Thyroid gland (tissue), 4 donors: Measurements from ENCODE around the gene GREB1L. TPM values are rescaled to one million over a fixed set of nuclear protein-coding genes. Genes with fewer than 3 reads are reported as not detected.

Experiments used
- DNase-seq, 2 donors: peaks; one replicate each; pipeline ENCODE4 v3.0.0-alpha.2; 2019
- H3K27ac ChIP-seq, 3 donors: fragments of 200-600 bp; sonication (generic); 1 replicate in 2 of 3; 2 replicates in 1 of 3; pipeline ENCODE4 v1.5.1; 2016 to 2019; ENCODE audit warnings: mild to moderate bottlenecking in 1 of 3, moderate library complexity in 1 of 3
- H3K27me3 ChIP-seq: fragments of 200-600 bp; sonication (generic); one replicate; pipeline ENCODE4 v1.5.1; 2019
- H3K36me3 ChIP-seq, 2 donors: fragments of 200-600 bp; sonication (generic); one replicate each; pipeline ENCODE4 v1.5.1; 2016 to 2019
- H3K4me1 ChIP-seq, 2 donors: fragments of 200-600 bp; sonication (generic); one replicate each; pipeline ENCODE4 v1.5.1; 2017 to 2019
- H3K4me3 ChIP-seq, 3 donors: fragments of 200-600 bp; sonication (generic); replicated peaks in 1 of 3; 1 replicate in 2 of 3; 2 replicates in 1 of 3; pipeline ENCODE4 v1.5.1; 2016; ENCODE audit warnings: mild to moderate bottlenecking in 1 of 3
- H3K9me3 ChIP-seq: fragments of 200-600 bp; sonication (generic); one replicate; pipeline ENCODE4 v1.5.1; 2017
- POLR2A ChIP-seq, 2 donors: fragments of 450-650 bp; IDR thresholded peaks; one replicate each; pipeline ENCODE4 v1.6.1; 2017; ENCODE audit warnings: antibody characterized with exemption in 2 of 2, mild to moderate bottlenecking in 2 of 2, moderate library complexity in 1 of 2
- WGBS, 2 donors: methylation state at CpG; one replicate each; pipeline ENCODE4 v1.1.5; 2017; 5-methylcytosine and 5-hydroxymethylcytosine counted together
- intact Hi-C: fragments of 100-400 bp; cut with DNase I; formaldehyde crosslinking; loops from one replicate; pipeline ENCODE4 v1.15.1; 2023
- total RNA-seq, 4 donors: library from RNA; depleted of rRNA; stranded (reverse); fragments of >200 nt; gene quantifications; one replicate each; pipeline ENCODE4 v1.2.3, GENCODE V29; 2016
- TF ChIP-seq, protein P1 (sequence below), 6 experiments: fragments of 200-600 bp in 3 of 6; fragments of 450-650 bp in 3 of 6; sonication (generic) in 3 of 6; IDR thresholded peaks; one replicate each; pipeline ENCODE4 v1.5.1; 2016 to 2019; ENCODE audit warnings: antibody characterized with exemption in 6 of 6, mild to moderate bottlenecking in 2 of 6, inconsistent platforms in 1 of 6, moderate library complexity in 1 of 6

The GREB1L gene
- total RNA-seq, 4 donors from 2014 or later: 25.0 to 43.5 (median 31.8) TPM

DNA sequence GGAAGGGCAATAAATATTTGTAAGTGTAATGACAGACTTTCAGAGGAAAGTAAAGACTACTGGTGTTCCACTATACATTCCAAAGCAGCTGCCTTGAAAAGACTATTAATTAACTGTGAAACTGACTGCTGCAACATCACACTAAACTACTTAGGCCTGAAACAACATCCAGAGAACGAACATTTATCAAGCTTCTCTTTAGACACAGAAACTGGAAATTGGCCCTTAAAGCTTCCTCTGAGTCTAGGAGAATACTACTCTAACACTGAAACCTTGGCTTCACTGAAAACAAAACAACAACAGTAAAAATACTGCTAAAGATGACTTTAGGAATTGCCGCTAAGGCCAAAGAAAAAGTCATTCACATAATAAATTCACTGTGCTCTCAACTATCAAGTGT, 283.9 kb downstream of the GREB1L start:
- H3K4me1 ChIP-seq: peaks cover 13 to 17% of the 10 kb centered on the region in 2 donors
- H3K4me3 ChIP-seq: no peak overlapping the region
- H3K36me3 ChIP-seq: peaks cover 0 to under 1% of the 10 kb centered on the region in 2 donors
- intact Hi-C loops: no loop called here
- DNase-seq: no peak
- 44 to 53% methylated on average over 2 of the region's 2 CpGs for WGBS, 2 donors
- TF ChIP-seq, protein P1, sequence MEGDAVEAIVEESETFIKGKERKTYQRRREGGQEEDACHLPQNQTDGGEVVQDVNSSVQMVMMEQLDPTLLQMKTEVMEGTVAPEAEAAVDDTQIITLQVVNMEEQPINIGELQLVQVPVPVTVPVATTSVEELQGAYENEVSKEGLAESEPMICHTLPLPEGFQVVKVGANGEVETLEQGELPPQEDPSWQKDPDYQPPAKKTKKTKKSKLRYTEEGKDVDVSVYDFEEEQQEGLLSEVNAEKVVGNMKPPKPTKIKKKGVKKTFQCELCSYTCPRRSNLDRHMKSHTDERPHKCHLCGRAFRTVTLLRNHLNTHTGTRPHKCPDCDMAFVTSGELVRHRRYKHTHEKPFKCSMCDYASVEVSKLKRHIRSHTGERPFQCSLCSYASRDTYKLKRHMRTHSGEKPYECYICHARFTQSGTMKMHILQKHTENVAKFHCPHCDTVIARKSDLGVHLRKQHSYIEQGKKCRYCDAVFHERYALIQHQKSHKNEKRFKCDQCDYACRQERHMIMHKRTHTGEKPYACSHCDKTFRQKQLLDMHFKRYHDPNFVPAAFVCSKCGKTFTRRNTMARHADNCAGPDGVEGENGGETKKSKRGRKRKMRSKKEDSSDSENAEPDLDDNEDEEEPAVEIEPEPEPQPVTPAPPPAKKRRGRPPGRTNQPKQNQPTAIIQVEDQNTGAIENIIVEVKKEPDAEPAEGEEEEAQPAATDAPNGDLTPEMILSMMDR (IDR thresholded peaks at IDR 0.05): no peak
- no peak for TF ChIP-seq POLR2A (IDR thresholded peaks at IDR 0.05)
- no peaks in the 10 kb centered on the region for H3K9me3 ChIP-seq
- peak overlapping the region; percentile 18 to 49 (median 48) for H3K27ac ChIP-seq
- H3K27me3 ChIP-seq: no peaks in the 10 kb centered on the region

DNA sequence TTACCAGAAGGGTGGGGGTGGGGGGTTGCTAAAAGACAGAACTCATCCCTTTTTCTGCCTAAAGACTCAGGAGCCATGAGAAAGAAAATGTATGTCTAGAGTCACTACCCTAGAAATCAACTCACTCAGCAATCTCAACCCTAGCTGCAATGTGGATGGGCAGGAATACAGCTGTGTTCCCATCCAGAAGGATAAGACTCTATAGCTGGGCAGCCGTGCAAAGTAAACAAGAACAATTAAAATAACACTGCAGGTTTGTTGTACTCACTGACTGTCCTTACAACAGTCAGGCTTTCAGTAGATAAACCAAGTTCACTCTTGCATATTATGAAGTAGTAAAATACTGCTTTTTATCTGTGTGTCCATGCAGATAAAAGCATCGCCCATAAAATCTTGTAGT, 284.4 kb downstream of the GREB1L start:
- TF ChIP-seq POLR2A (IDR thresholded peaks at IDR 0.05): no peak
- TF ChIP-seq, protein P1 (IDR thresholded peaks at IDR 0.05): no peak
- peaks cover 13 to 17% of the 10 kb centered on the region in 2 donors for H3K4me1 ChIP-seq
- peak; percentile 38 to 45 for DNase-seq
- H3K36me3 ChIP-seq: peaks cover 3 to 6% of the 10 kb centered on the region in 2 donors
- intact Hi-C loops: no loop called here
- no peaks in the 10 kb centered on the region for H3K9me3 ChIP-seq
- no peak overlapping the region for H3K4me3 ChIP-seq
- peak overlapping the region in 2 of 3 donors; percentile 51 to 67 for H3K27ac ChIP-seq
- H3K27me3 ChIP-seq: no peaks in the 10 kb centered on the region
- WGBS, 2 donors: 30 to 39% methylated on average over 2 of the region's 2 CpGs

DNA sequence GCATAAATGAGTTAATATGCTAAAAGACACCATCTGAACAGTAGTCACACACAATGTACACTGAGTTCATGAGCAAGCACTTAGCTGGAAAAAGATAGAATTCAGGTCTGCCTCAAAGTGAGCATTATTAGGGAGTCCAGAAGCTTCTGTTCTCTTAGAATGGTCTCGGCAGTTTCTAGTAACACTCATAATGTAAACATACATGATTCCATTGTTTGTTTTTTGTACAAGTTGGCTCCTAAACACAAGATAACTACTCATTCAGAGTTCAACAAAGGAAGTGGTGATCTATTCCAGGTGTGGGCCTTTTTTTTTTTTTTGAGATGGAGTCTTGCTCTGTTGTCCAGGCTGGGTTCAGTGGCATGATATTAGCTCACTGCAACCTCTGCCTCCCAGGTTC, 292.3 kb downstream of the GREB1L start:
- Histone ChIP-seq H3K9me3 (no peaks in the 10 kb centered on the region), H3K4me3 (no peak overlapping the region), H3K36me3 (peaks cover 19 to 21% of the 10 kb centered on the region in 2 donors), H3K27ac (no peak overlapping the region), H3K27me3 (no peaks in the 10 kb centered on the region), H3K4me1 (no peaks in the 10 kb centered on the region)
- TF ChIP-seq, protein P1 (IDR thresholded peaks at IDR 0.05): no peak
- TF ChIP-seq POLR2A (IDR thresholded peaks at IDR 0.05): no peak
- no peak for DNase-seq
- intact Hi-C loops: no loop called here
- WGBS, 2 donors: 85 to 91% methylated on average over 1 of the region's 1 CpG

DNA sequence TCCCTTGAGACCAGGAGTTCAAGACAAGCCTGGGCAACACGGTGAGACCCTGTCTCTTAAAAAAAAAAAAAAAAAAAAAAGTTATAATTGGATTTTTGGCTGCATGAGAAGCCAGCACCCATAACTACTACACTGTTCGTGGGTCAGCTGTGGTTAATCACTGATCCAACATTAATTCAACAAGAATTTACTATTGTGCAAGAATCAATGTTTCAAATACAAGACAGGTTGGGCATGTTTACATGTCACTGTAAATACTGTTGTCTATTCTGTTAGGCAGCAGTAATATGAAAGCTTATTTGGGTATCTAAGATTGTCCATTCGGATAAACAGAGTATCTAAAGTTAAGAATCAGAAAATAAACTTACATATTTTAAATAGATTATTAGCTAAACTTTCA, 296.2 kb downstream of the GREB1L start:
- peaks cover 0 to 4% of the 10 kb centered on the region in 2 donors for H3K4me1 ChIP-seq
- no peak overlapping the region for H3K4me3 ChIP-seq
- DNase-seq: no peak
- peaks cover 14 to 15% of the 10 kb centered on the region in 2 donors for H3K36me3 ChIP-seq
- H3K27ac ChIP-seq: no peak overlapping the region
- no peaks in the 10 kb centered on the region for H3K27me3 ChIP-seq
- WGBS, 2 donors: 94% methylated on average over 3 of the region's 3 CpGs
- intact Hi-C loops: no loop called here
- TF ChIP-seq, protein P1 (IDR thresholded peaks at IDR 0.05): no peak
- TF ChIP-seq POLR2A (IDR thresholded peaks at IDR 0.05): no peak
- no peaks in the 10 kb centered on the region for H3K9me3 ChIP-seq

DNA sequence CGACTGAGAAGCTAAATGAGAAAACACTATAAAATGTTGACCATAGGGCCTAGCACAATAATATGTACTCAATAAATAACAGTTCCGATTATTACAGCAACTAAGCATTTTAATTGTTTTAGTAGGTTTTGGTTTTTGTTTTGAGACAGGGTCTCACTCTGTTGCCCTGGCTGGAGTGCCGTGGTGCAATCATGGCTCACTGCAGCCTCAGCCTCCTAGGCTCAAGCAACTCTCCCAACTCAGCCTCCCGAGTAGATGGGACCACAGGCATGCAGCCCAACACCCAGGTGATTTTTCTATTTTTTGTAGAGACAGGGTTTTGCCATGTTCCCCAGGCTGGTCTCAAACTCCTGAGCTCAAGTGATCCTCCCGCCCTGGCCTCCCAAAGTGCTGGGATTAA, 304.4 kb downstream of the GREB1L start:
- no peak for TF ChIP-seq POLR2A (IDR thresholded peaks at IDR 0.05)
- TF ChIP-seq, protein P1 (IDR thresholded peaks at IDR 0.05): no peak

More for the DNA sequence above, 304.4 kb downstream of the GREB1L start:
- no peak for DNase-seq
- H3K27ac ChIP-seq: no peak overlapping the region
- intact Hi-C loops: no loop called here
- no peaks in the 10 kb centered on the region for H3K4me1 ChIP-seq
- no peaks in the 10 kb centered on the region for H3K27me3 ChIP-seq
- H3K36me3 ChIP-seq: no peaks in the 10 kb centered on the region
- no peak overlapping the region for H3K4me3 ChIP-seq
- no peaks in the 10 kb centered on the region for H3K9me3 ChIP-seq
- WGBS, 2 donors: 97 to 98% methylated on average over 5 of the region's 5 CpGs
